Heart left ventricle (tissue), 13 donors: ENCODE data around the gene ECHDC3.

Experiments used
- CTCF ChIP-seq, 12 donors: fragments of 200-600 bp; sonication (generic) in 4 of 12; IDR thresholded peaks; one replicate each; pipeline versions ENCODE4 v1.5.0 to v1.8.0; 2018 to 2022; ENCODE audit warnings: antibody characterized with exemption in 12 of 12, mild to moderate bottlenecking in 5 of 12
- POLR2A ChIP-seq, 2 donors: fragments of 450-650 bp; IDR thresholded peaks; one replicate each; pipeline ENCODE4 v1.6.1; 2017; ENCODE audit warnings: antibody characterized with exemption in 2 of 2, mild to moderate bottlenecking in 2 of 2, moderate library complexity in 2 of 2
- donor health status: ischemic (EF 13 %, LVEDD 7.1; RV severe dilation, severe dysfunction).
- donor health status: DM: no; HTN: yes; CAD: no.
- donor health status: DM: no; HTN: no; CAD: no.
- donor health status: ischemic (EF 25% LVEDD 6.9; RV normal size, moderate dysfunction).
- donor health status: ischemic (EF 25% LVEDD 5.7; RV mildly dilated, moderate dysfunction).
- donor health status: ischemic (EF 35%, LVEDD 5.7; RV mildly dilated, moderate dysfunction).
- donor health status: nonischemic (EF 11% LVEDD 7.7; RV severe dilation, severe dysfunction).
- donor health status: DM: yes; HTN: yes; CAD: no.
- donor health status: PGD.
- donor health status: ischemic (EF 29% LVEDD 5.4; RV normal size, mild dysfunction).
- donor health status: nonischemic (EF 23%, LVEDD 6.1; RV moderate dilation, normal function).

GRCh38 chr10:11756766-11757315, 14.7 kb downstream of the ECHDC3 start:
- TF ChIP-seq CTCF (IDR thresholded peaks at IDR 0.05) (no peak), POLR2A (IDR thresholded peaks at IDR 0.05) (no peak)
